Mesenteric fat pad (tissue), 1 donor: ENCODE data around the gene SRPK1. TPM values are rescaled to one million over a fixed set of nuclear protein-coding genes. Genes with fewer than 3 reads are reported as not detected.

Source experiments
- DNase-seq: peaks from one replicate; pipeline ENCODE4 v3.0.0-alpha.2; 2020; ENCODE audit warnings: low spot score
- total RNA-seq: library from RNA; stranded (reverse); fragmentation: NEBNext Ultra II Directional; extraction: Animal tissue kit (Norgen Biotek cat#: 25700); gene quantifications from one replicate; pipeline ENCODE4 v1.2.1, GENCODE V29; 2021
- donor health status: DM: yes; HTN: yes; CAD: no.

SRPK1 gene
- total RNA-seq, 1 donor from 2014 or later, result 32.9 TPM

GRCh38 chr6:35784200-35784599, 136.7 kb downstream of the SRPK1 start:
- no peak for DNase-seq

Other genes starting within 250 kb of the SRPK1 start
- 212 TPM for gene FKBP5, start 232.2 kb downstream of the SRPK1 start, total RNA-seq
- 0.58 TPM for gene ARMC12, start 184.1 kb downstream of the SRPK1 start, total RNA-seq
- gene CLPSL2, start 144.5 kb downstream of the SRPK1 start, total RNA-seq, result not detected
- gene CLPSL1, start 140.1 kb downstream of the SRPK1 start, total RNA-seq, result not detected
- gene CLPS, start 123.8 kb downstream of the SRPK1 start, total RNA-seq, result 3.5 TPM
- not detected for gene LHFPL5, start 115.7 kb downstream of the SRPK1 start, total RNA-seq
- 0.35 TPM for gene SLC26A8, start 103.5 kb upstream of the SRPK1 start, total RNA-seq
- 94.4 TPM for gene MAPK14, start 106.7 kb upstream of the SRPK1 start, total RNA-seq
- gene MAPK13, start 209.4 kb upstream of the SRPK1 start, total RNA-seq, result 12.2 TPM